K562 (cell line): ENCODE measurements around the gene CEP41. TPM values are rescaled to one million over a fixed set of nuclear protein-coding genes. Genes with fewer than 3 reads are reported as not detected.

Experiments used
- BRD9 ChIP-seq: fragments of 450-650 bp; IDR thresholded peaks from 2 replicates; pipeline ENCODE4 v1.6.1; 2018; ENCODE audit warnings: low read depth; ENCODE audit not compliant: partially characterized antibody
- CHD4 ChIP-seq: fragments of 200-600 bp; sonication (generic); IDR thresholded peaks from 3 replicates; pipeline ENCODE4 v1.6.1; 2012; ENCODE audit warnings: low read depth, mild to moderate bottlenecking, mixed read lengths, low read length, inconsistent platforms; ENCODE audit not compliant: insufficient read depth, insufficient replicate concordance, poor library complexity, severe bottlenecking
- EHMT2 ChIP-seq: fragments of 450-650 bp; IDR thresholded peaks from 2 replicates; pipeline ENCODE4 v1.6.1; 2018; ENCODE audit warnings: antibody characterized with exemption
- ERF ChIP-seq: fragments of 450-650 bp; formaldehyde crosslinking; IDR thresholded peaks from 2 replicates; pipeline ENCODE4 v1.4.0; 2020; ENCODE audit warnings: mild to moderate bottlenecking, mixed read lengths
- FOS ChIP-seq: IDR thresholded peaks from 3 replicates; pipeline ENCODE4 v1.6.1; 2011; ENCODE audit not compliant: insufficient read length; ENCODE audit errors: extremely low read depth
- FUS ChIP-seq: fragments of 200-400 bp; formaldehyde crosslinking; optimal IDR thresholded peaks from 2 replicates; pipeline ENCODE3; 2017; ENCODE audit warnings: low read depth, low read length
- HNRNPUL1 ChIP-seq: fragments of 200-400 bp; formaldehyde crosslinking; IDR thresholded peaks from 2 replicates; pipeline ENCODE4 v1.6.1; 2017; ENCODE audit warnings: low read length
- KAT7 ChIP-seq: sonication (generic); formaldehyde crosslinking; IDR thresholded peaks from 2 replicates; pipeline ENCODE4 v1.8.0; 2022; ENCODE audit warnings: missing genetic modification reagents, mild to moderate bottlenecking, borderline replicate concordance
- KDM4B ChIP-seq, 2 experiments: fragments of 450-650 bp in 1 of 2; sonication (generic) in 1 of 2; IDR thresholded peaks; 2 replicates each; pipeline ENCODE4 v1.6.1; 2016 to 2017; ENCODE audit warnings: borderline replicate concordance in 2 of 2, antibody characterized with exemption in 1 of 2, low read depth in 1 of 2, mild to moderate bottlenecking in 1 of 2
- NFIC ChIP-seq: fragments of 450-650 bp; IDR thresholded peaks from 2 replicates; pipeline ENCODE4 v1.6.1; 2017; ENCODE audit warnings: mild to moderate bottlenecking, inconsistent platforms
- PBX2 ChIP-seq, 2 experiments: IDR thresholded peaks in 1 of 2; conservative IDR thresholded peaks in 1 of 2; 2 replicates each; pipeline ENCODE4 v1.6.1; 2016; ENCODE audit warnings: low read depth in 2 of 2, mild to moderate bottlenecking in 1 of 2, missing compliant biosample characterization in 1 of 2, missing genetic modification characterization in 1 of 2, moderate library complexity in 1 of 2
- PML ChIP-seq: IDR thresholded peaks from 2 replicates; pipeline ENCODE4 v1.6.1; 2012; ENCODE audit warnings: low read length, inconsistent platforms
- SNIP1 ChIP-seq: fragments of 450-650 bp; IDR thresholded peaks from 2 replicates; pipeline ENCODE4 v1.7.1; 2017; ENCODE audit warnings: low read depth, mild to moderate bottlenecking
- SNRNP70 ChIP-seq: fragments of 200-400 bp; formaldehyde crosslinking; optimal IDR thresholded peaks from 2 replicates; pipeline ENCODE3; 2017; ENCODE audit warnings: low read depth, low read length
- SRSF3 ChIP-seq: fragments of 200-400 bp; formaldehyde crosslinking; IDR thresholded peaks from 2 replicates; pipeline ENCODE4 v1.6.1; 2016; ENCODE audit warnings: mild to moderate bottlenecking, low read length, moderate library complexity; ENCODE audit not compliant: insufficient read depth
- STAT5B ChIP-seq: fragments of 250-450 bp; sonication (Bioruptor Pico); IDR thresholded peaks from 2 replicates; pipeline ENCODE4 v1.8.0; 2021; ENCODE audit warnings: mild to moderate bottlenecking, inconsistent platforms
- ZFP36 ChIP-seq: fragments of 150-350 bp; IDR thresholded peaks from 2 replicates; pipeline ENCODE4 v1.6.1; 2018; ENCODE audit warnings: low read length, low read depth; ENCODE audit not compliant: partially characterized antibody
- ZNF224 ChIP-seq: sonication (generic); formaldehyde crosslinking; IDR thresholded peaks from 2 replicates; pipeline ENCODE4 v1.8.0; 2022; ENCODE audit warnings: mild to moderate bottlenecking, missing genetic modification reagents
- ZNF668 ChIP-seq: fragments of 250-450 bp; sonication (Bioruptor Pico); IDR thresholded peaks from 2 replicates; pipeline ENCODE4 v1.8.0; 2022; ENCODE audit warnings: mild to moderate bottlenecking, inconsistent platforms
- polyA plus RNA-seq, 8 experiments: library from polyadenylated mRNA; depleted of rRNA in 4 of 8; stranded (reverse) in 5 of 8; unstranded in 3 of 8; fragments of >200 nt; fragmentation: Nextera tagmentation in 2 of 8; fragmentation: Illumina TruSeq in 1 of 8; extraction: Ambion mirVana in 2 of 8; extraction: Trizol in 1 of 8; gene quantifications; 2 replicates each; pipeline versions ENCODE4 v1.2.1 to v1.2.3, GENCODE V29; 2011 to 2014; ENCODE audit warnings: inconsistent platforms in 1 of 8, missing spikeins in 1 of 8
- total RNA-seq, 7 experiments: library from RNA; depleted of rRNA in 6 of 7; stranded (reverse); fragments of >200 nt in 6 of 7; fragmentation: Illumina TruSeq in 2 of 7; extraction: Trizol in 2 of 7; gene quantifications; 2 replicates each; pipeline versions ENCODE4 v1.2.1 to v1.2.3, GENCODE V29; 2011 to 2021; ENCODE audit warnings: low replicate concordance in 1 of 7
- TF ChIP-seq, protein P1 (sequence below): sonication (generic); formaldehyde crosslinking; IDR thresholded peaks from 2 replicates; pipeline ENCODE4 v1.8.1; 2023; ENCODE audit warnings: mild to moderate bottlenecking, missing genetic modification reagents
- TF ChIP-seq, protein P2 (sequence below): fragments of 450-650 bp; IDR thresholded peaks from 2 replicates; pipeline ENCODE4 v1.6.1; 2016; ENCODE audit warnings: borderline replicate concordance

Gene CEP41
- total and polyA plus RNA-seq, 9 of the 15 experiments (the other 6 are each of a cell fraction or from before 2014, with no cell fraction given), result 1.5 to 15.5 (median 6.4) TPM

DNA sequence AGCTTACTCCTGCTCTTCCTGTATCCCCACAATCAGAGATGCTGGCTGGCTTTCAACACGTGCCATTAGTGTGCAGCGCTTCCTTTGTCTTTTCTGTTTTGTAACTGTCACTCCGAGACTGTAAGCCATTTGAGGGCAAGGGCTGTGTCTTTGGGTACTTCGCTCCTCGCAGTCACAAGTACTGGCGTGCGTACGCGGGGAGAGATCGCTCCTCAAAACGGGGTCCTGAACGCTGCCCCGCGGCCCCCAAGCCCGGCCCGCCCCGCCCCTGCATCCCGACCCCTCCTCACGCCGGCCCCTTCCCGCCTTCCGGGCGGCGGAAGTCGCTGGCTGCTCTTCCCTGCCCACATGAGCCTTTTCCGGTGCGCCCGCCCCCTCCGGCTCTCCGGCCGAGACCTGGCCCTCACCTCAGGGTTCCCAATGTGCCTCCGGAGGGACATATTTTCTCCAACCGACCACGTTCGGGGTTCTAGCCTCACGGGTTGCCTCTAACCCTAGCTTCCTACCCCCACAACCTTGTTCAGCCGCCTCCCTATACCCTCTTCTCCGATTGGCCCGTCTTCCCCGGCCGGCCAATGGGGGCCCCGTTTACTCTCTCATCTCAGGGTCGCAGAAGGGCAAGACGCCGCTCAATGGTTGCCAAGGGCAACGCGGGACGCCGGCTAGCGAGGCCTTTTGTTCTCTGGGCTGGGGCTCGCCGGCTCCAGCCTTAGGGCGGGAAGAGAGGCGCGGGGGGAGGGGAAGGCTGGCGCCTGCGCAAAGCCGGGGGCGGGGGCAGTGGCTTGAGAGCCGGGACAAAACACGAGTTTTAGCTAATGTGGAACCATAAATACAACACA, at the start of gene CEP41 (continued):
- TF ChIP-seq KDM4B (IDR thresholded peaks at IDR 0.05; ENCODE audit: borderline replicate concordance in 2 of 2, low read depth in 1 of 2) (0 out of 4 replicates have a peak, but pooled peaks of 1 of the 2 experiments have one; percentile 20), BRD9 (no peak), EHMT2 (peak; percentile 53), HNRNPUL1 (no peak), CHD4 (no peak), KAT7 (CRISPR knock-in tag) (no peak), SRSF3 (no peak), PBX2 (CRISPR knock-in tag; IDR thresholded peaks at IDR 0.05; ENCODE audit: low read depth) (no peak), PBX2 (tag; conservative IDR thresholded peaks at IDR 0.05; ENCODE audit: low read depth) (no peak), FOS (peak; percentile 74), ERF (no peak), SNIP1 (no peak), ZNF668 (CRISPR knock-in tag) (no peak), FUS (no peak), PML (no peak), ZNF224 (CRISPR knock-in tag) (no peak), NFIC (no peak), ZFP36 (no peak), SNRNP70 (no peak), STAT5B (CRISPR knock-in tag) (no peak)
- TF ChIP-seq, protein P1, sequence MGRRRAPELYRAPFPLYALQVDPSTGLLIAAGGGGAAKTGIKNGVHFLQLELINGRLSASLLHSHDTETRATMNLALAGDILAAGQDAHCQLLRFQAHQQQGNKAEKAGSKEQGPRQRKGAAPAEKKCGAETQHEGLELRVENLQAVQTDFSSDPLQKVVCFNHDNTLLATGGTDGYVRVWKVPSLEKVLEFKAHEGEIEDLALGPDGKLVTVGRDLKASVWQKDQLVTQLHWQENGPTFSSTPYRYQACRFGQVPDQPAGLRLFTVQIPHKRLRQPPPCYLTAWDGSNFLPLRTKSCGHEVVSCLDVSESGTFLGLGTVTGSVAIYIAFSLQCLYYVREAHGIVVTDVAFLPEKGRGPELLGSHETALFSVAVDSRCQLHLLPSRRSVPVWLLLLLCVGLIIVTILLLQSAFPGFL, result no peak
- TF ChIP-seq, protein P2, sequence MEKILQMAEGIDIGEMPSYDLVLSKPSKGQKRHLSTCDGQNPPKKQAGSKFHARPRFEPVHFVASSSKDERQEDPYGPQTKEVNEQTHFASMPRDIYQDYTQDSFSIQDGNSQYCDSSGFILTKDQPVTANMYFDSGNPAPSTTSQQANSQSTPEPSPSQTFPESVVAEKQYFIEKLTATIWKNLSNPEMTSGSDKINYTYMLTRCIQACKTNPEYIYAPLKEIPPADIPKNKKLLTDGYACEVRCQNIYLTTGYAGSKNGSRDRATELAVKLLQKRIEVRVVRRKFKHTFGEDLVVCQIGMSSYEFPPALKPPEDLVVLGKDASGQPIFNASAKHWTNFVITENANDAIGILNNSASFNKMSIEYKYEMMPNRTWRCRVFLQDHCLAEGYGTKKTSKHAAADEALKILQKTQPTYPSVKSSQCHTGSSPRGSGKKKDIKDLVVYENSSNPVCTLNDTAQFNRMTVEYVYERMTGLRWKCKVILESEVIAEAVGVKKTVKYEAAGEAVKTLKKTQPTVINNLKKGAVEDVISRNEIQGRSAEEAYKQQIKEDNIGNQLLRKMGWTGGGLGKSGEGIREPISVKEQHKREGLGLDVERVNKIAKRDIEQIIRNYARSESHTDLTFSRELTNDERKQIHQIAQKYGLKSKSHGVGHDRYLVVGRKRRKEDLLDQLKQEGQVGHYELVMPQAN, result no peak
